NCI-H2081 (cell line): ENCODE results near the gene PCYT2.
A peak's percentile ranks its signal among the peaks of the same experiment; 100 is the strongest.
"Not testable (repeated sequence)": the region's sequence is repeated elsewhere in the genome, so short reads cannot be mapped to it uniquely, and the experiment has no call there.

ENCODE experiments used
- DNase-seq, 2 experiments: peaks; one replicate each; lab custom pipeline; 2025; lab: John Stamatoyannopoulos, UW

The PCYT2 gene

DNA sequence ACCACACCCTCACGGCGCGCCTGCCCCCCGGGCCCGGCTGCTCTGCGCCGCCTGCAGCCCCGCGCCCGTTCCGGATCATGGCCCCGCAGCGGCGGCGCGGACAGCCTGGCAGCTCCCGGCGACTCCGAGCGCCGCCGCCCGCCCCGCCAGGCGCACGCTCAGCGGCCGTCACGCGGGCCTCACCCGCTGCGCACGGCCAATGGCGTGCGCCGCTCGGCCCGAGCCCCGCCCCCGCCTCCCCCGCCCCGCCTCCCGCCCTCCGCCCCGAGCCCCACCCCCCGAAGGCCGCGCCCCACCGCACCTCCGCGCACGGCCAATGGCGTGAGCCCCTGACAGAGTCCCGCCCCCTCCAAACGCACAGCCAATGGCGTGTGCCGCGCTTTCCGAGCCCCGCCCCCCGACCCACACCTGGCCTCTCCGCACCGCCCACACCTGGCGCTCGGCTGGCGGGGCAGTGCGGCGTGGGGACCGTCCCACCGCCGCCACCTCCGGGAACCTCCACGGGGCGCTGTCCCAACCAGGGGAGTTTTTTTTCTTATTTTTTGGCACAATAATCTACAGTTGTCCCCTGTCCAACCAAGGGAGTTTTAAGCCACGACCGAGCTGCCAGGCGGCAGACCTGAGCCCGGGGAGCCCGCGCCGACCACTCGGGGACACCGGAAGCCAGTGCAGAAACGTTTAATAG is at the start of gene PCYT2:
PCYT2 (minus strand) TSS at position 123 of the 685 bp plus-strand sequence; CDS start at position 79, 44 bp downstream.
- DNase-seq, result peak; percentile 91 to 97

DNA sequence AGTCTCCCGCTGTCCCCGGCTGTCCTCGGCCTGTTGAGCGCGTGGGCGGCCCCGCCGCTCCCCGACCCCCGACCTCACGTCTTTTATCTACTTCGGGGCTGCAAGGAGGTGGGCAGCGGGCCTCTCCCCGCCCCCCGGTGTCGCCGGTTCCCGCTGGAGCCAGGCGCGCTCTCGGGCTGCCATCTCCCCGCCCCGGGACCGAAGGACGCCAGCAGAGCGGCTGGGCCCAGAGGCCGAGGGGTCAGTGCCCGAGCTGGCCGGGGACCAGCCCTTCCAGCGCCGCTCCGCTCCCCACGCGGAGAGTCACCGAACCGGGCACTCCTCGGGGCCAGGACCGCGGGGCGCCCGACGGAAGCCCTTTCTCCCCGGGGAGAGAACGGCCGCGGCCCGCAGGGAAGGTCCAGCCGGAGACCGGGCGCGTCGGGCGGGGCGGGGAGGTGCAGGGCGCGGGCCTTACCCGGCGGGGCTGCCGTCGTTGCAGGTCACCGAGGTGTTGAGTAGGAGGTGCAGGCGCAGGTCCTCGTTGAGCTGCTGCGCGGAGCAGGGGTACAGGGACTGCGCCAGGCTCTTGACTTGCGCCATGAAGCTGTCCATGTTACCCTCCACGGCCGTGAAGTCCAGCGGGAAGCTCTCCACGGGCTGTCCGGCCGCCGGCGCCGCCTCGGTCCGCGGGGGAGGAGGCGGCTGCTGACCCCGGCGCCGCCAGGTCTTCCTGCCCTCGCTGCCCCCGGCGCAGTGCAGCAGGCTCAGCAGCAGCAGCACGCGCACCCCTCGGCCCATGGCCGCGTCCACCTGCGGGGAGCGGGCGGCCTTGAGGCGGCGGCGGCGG is 49.1 kb upstream of the PCYT2 start:
- DNase-seq, result no peak

DNA sequence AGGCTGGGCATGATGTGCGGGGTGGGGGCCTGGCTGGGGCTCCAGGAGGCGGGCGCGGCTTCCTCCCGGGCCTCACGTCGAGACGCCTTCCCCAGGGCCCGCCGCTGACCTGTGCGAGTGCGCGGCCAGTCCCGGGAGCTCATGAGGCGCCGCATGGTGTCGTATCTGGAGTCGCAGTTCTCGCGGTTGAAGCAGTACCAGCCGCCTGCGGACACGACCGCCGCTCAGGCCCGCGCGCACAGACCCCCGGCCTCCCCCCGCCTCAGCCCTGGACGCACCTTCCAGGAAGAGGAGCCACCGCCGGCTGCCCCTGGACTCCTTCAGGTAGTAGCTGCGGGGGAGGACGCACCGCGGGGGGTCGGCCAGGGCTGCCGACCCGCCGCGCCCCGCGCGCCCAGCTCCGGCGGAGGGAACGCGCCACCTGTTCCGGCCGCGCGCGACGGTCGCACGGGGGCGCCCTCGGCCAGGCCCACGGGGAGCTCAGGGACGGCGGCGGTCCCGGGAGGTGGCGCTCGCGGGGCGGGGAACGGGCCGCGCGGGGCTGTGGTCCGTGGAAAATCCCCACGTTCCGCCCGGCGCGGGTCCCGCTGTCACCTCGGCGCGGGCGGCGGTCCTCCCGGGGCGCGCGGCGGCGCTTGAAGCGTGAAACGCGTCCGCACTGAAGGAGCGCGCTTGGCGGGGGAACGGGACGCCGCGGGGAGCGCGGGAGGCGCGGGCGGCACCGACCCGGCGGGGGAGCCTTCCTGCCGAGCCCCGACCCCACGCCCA is 48.3 kb upstream of the PCYT2 start:
- DNase-seq, result peak; percentile 50 to 52

DNA sequence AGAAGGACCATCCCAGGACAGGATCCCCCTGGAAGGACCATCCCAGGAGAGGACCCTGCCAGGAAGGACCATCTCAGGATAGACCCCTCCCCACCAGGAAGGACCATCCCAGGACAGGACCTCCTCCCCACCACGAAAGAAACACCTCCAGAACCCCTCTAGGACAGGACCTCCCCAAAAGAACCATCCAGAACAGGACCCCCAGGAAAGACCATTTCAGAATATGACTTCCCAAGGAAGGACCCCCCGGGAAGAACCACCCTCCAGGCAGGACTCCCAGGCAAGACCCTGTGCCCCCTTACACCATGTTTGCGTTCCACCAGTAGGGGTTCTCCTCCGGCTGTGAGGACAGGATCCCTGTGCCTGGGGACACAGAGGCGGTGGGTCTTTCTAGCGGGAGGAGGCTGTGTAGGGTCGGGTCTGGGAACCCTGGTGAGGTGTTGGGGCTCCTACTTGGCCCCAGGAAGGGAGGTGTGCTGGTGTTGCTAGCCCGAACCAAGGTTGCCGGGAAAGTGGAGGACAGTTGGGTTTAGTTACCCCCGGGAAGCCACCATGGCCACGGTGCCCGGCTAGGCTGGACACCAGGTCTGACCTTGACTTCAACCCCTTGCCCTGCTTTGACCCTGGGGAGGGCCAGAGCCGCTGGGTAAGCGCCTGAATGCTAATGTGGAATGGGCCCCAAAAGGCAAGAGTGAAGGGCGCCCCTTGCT is 47.6 kb upstream of the PCYT2 start:
- no peak for DNase-seq

DNA sequence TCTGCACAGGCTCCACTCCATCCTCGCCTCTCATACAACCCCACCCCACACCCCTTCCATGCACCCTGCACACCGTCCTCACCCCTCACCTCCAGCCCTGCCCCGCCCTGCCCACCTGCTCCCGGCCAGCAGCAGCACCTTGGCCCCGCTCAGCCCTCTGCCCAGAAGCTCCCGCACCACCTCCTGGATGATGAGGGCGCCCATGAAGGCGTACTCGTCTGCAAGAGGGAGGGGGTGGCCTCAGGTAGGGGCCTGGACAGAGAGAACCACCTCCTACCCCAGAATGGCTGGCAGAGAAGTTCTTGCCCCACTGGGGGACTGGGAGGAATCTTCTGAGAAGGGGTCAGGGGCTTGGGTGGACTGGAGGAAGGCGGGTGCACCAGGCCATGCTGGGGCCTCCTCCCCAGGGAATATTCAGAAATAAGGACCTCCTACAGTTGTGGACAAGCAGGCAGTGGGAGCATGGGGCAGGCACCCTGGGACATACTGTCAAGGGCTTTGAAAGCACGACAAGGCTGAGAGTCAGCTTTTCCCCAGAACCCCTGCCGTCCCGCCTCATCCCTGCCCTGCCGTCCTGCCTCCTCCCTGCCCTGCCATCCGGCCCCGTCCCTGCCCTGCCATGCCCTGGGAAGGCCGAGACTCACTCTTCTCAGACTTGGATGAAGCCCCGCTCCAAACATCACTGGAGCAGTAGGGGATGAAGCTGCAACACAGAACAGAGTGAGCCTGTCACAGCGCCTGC is 46.7 kb upstream of the PCYT2 start:
- DNase-seq, result no peak

DNA sequence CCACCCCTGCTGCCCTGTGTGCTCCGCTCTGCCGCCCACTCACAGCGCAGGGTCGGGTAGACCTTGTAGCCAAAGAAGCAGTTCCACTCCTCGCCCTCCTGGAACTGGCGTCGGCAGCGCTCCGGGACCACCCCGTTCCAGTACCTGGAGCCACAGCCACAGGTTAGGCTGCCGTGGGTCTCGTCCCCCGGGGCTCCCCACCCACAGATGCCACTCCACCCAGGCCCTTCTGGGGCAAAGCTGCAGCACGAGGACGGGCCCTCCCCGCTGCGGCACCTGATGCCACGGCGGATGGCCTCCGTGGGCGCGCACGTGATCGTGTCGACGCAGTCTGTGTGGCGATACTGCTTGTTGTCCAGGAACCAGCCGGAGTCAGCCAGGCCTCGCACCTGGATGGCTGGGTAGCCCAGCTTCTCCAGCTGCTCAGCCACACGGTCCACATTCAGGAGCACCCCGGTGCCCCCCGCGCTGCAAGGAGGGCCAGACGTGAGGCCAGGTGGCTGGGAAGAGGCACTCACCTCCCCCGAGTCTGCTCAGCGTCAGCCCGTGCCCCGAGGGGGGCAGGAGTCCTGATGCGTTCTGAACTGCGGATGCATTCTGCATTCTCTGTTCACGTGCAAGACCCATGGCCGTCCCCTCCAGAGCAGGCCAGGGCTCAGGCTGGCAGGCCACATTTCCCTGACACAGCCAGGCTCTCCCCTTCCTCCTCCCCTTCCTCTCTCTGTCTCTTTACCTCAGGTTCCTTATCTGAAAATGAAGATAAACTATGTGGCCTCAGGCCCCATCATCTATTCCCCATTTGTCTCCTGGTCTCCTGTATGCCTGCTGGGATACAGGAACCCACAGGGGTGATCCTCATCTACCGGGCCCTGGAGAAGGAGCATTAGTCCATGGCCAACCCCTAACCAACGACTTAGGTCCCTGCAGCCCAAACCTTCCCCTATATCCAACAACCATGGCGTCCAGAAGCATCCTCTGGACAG is 45.7 kb upstream of the PCYT2 start:
- no peak for DNase-seq

DNA sequence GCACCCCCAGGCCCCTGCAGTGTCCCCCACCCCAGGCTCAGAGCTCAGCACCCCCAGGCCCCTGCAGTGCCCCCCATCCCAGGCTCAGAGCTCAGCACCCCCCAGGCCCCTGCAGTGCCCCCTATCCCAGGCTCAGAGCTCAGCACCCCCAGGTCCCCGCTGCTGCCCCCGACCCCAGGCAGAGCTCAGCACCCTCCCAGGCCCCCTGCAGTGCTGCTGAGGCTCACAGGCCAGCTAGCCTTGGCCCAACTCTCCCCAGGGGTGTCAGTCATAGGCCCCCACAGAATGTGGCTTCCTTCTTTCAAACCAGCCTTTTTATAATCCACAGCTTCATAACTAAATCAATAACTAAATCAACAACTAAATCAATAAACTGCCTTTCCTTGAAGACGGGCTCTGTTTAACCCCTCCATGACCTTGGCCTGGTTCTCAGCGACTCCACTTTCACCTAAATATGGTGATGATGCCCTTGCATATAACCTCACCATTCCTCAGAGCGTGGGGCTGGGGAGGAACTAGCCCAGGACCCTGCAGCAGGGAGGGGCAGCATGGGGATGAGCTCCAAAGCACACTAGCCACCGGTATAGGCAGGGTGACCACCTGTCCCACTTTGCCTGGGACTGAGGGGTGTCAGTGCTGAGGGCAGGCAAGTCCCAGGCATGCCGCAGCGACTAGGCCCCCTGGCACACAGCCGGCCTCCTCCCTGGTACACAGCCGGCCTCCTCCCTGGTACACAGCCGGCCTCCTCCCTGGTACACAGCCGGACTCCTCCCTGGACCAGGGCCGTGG is 44.8 kb upstream of the PCYT2 start:
- DNase-seq, result no peak

DNA sequence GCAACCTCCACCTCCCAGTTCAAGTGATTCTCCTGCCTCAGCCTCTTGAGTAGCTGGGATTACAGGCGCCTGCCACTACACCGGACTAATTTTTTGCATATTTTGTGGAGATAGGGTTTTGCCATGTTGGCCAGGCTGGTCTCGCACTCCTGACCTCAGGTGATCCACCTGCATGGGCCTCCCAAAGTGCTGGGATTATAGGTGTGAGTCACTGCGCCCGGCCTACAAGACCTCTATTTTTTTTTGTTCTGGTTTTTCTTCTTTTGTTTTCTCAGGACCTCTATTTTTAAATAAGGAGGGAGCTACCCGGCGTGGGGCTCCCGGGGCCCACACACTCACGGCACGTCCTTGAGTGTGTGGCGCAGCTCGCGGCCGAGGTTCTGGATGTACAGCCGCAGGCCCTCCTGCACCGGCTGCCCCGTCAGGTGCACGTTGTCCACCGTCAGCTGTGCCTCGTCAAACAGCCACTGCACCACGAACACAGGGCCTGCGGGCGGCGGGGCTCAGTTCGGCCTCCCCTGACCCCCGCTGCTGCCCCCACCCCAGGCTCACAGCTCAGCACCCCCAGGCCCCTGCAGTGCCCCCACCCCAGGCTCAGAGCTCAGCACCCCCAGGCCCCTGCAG is 44.0 kb upstream of the PCYT2 start:
- no peak for DNase-seq

DNA sequence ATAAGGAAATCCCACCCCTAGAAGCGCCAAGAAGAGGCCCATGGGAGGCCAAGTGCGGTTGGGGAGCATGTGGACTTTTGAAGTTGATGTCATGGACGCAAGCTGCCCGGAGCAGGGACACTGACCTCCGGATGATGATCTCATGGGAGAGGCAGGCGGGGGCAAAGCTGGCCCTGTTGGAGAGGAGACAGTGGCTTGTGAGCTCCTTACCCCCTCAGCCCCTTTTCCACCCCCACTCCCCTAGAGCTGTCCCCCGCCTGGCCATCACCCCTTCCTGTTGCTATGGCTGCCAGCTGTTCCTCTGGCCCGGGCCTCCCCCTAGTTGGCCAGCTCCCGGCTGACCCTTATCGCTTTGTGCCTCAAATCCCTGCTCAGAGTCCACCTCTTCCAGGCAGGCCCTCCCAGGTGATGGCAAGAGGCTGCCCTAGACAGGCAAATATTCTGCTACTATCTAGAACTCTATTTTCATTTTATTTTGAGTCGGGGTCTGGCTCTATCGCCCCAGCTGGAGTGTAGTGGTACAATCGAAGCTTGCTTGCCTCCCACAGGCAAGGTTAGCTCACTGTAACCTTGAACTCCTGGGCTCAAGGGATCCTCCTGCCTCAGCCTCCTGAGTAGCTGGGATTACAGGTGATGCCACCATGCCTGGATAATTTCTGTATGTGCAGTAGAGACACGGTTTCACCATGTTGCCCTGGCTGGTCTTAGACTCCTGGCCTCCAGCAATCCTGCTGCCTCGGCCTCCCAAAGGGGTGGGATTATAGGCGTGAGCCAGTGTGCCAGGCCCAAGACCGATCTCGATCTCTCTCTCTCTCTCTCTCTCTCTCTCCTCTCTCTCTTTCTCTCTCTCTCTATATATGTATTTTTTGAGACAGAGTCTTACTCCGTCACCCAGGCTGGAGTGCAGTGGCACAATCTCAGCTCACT is 43.2 kb upstream of the PCYT2 start:
- no peak for DNase-seq

DNA sequence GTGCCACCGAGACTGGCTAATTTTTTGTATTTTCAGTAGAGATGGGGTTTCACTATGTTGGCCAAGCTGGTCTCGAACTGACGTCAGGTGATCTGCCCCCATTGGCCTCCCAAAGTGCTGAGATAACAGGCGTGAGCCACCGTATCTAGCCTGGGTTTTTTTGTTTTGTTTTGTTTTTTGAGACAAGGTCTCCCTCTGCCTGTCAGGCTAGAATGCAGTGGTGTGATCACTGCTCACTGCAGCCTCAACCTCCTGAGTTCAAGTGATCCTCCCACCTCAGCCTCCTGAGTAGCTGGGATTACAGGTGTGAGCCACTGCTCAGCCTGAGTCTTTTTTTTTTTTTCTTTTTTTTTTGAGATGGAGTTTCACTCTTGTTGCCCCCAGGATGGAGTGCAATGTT is 42.2 kb upstream of the PCYT2 start:
- not testable (repeated sequence) for DNase-seq

DNA sequence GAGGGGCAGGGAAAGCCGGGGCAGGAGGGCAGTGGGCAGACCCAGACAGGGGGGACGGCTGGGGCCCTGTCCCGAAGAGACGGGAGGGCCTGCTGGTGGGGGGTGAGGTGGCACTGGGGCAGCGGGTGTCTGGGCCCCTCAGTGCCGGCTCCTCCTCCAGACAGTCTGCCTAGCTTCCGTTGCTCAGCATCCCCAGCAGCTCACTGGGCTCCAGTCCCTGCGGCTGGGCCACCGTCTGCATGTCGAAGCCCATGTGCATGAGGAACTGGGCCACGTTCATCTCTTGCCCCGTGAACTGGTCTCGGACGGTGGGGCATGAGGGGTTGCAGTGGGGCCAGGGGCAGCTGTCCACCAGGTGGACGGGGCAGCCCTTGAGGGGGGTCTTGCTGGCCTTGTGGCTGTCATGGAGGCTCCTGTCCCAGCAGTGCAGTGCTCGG is 41.6 kb upstream of the PCYT2 start:
- no peak for DNase-seq

DNA sequence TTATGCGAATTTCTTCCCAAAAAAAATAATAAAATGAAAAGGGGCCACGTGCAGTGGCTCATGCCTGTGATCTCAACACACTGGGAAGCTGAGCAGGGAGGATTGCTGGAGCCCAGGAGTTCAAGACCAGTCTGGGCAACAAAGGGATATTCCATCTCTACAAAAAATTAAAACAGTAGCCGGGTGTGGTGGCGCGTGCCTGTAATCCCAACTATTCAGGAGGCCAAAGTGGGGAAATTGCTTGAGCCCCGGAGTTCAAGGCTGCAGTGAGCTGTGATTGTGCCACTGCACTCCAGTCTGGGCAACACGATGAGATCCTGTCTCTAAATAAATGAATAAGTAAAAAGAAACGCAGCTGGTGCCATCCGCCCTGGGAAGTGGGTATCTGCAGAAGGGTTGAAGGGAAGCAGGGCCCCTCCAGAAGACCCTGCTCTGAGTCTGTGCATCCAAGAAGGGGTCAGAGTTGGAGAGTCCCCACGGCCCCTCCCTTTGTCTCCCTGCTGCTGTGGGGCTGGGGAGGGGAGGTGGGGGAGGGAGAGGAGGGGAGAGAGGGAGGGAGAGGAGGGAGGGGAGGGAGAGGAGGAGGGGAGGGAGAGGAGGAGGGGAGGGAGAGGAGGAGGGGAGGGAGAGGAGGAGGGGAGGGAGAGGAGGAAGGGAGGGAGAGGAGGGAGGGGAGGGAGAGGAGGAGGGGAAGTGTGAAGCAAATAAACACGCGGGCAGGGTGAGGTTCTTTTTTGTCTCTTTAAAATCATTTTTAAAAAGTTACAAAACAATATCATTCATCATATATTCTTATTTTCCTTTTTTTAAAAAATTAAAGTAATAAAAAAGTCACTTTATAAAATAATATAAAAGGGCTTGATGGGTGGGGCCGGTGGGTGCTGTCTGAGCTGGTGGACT is 40.8 kb upstream of the PCYT2 start:
- DNase-seq, result no peak

DNA sequence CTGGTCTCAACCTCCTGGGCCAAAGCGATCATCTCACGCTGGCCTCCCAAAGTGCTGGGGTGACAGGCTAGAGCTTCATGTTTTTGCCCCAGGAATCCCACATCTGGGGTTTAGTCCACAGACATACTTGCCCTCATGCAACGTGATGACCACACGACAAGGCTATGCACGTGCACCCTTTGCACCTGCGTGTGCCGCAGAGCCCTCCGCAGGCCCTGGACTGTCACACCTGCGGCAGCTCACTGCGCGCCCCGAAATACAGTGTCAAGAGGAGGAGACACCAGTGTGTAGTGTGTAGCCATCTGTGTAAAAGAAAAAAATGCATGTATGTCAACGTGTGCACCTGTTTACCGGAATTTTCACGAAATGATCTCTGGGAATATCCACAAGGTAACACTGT is 39.3 kb upstream of the PCYT2 start:
- no peak for DNase-seq

DNA sequence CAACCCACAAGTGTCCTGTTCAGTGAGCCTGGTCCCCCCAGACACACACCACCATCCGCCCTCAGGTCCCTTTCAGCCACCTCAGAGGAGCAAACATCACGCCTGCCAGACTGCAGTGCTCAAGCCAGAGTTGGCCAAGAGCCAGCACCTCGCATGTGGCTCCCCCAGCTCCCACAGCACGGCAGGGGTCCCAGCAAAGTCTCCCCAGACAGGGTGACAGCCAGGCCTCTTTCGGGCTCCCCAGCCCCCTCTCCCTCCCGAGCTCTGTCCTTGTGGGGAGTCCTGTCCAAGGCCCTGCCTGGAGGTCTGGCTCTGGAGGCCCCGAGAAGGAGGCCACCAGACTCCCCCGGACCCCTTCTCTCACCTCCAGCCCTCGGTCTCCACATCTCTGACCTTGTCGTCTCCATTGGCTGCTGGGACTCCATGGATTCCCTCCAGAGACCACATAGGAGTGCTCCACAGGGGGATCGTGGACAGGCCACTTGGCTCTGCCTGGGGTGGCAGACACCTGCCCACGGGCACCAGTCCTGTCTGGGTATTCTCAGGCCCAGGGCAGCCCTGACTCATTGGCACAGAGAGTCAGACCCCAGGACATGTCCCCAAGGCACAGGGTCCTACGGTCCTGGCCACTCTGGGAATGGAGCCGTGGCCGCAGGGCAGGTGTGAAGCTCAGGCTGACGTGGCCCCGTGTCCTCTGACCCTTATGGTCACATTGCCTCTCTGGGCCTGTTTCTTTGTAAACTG is 37.6 kb upstream of the PCYT2 start:
- DNase-seq, result no peak

DNA sequence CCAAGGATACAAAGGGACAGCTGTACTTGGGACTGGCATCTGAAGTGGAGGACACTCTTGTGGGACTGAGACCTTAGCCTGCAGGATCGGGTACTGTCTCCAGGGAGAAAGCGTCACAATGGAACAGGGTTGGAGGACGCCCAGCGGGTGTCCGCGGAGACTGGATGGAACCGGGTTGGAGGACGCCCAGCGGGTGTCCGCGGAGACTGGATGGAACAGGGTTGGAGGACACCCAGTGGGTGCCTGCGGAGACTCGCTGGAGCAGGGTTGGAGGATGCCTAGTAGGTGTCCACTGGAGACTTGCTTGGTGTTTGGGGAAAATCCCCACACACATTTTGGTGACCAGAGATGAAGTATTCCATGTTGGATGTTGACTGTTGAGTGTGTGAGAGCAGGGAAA is 36.0 kb upstream of the PCYT2 start, which contains the start of gene MYADML2:
MYADML2 (minus strand) TSS at position 45 of the 400 bp plus-strand sequence. CDS start 5,492 bp downstream, outside the sequence.
- DNase-seq, result no peak

DNA sequence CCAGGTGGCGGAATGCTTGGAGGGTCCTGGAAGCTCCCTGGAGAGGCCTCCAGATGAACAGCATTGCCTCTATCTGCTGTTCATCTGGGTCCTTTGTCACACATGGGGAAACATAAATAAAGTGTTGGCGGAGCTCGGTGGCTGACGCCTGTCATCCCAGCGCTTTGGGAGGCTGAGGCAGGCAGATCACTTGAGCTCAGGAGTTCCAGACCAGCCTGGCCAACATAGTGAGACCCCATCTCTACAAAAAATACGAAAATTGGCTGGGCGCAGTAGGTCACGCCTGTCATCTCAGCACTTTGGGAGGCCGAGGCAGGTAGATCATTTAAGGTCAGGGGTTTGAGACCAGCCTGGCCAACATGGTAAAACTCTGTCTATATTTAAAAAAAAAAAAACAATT is 33.7 kb upstream of the PCYT2 start:
- no peak for DNase-seq
